Right lobe of liver (tissue), 4 donors: ENCODE results near the gene DIS3L2.

Experiments used
- POLR2A ChIP-seq: fragments of 450-650 bp; IDR thresholded peaks from one replicate; pipeline ENCODE4 v1.6.1; 2017; ENCODE audit warnings: antibody characterized with exemption, mild to moderate bottlenecking
- TF ChIP-seq, protein P1 (sequence below), 4 donors: fragments of 200-600 bp in 3 of 4; fragments of 450-650 bp in 1 of 4; IDR thresholded peaks; one replicate each; pipeline versions ENCODE4 v1.5.1 to v1.8.0; 2016 to 2022; ENCODE audit warnings: antibody characterized with exemption in 4 of 4, mild to moderate bottlenecking in 2 of 4
- donor health status: DM: no; HTN: no; CAD: no.
- donor health status: DM: no; HTN: no; CAD: no.
- donor health status: DM: no; HTN: yes; CAD: no.

DNA sequence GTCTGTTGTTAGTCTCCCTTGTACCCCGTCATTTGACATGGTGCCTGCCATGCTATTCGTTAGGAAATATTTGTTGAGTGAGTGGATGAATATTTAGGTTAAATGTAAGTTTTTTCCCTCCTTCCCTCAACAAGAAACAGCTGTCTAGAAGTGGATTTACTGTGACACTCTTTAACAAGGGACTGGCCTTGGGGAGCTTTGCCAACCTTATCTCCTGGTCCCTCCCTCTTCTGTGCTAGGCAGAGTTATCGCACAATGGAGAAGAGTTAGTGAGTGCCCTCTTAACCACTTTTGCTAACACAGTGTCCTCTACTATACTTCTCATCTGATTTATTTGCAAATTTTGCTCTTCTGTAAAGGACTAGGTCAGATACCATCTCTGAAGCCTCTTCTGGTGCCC is 61.2 kb downstream of the DIS3L2 start:
- TF ChIP-seq, protein P1, sequence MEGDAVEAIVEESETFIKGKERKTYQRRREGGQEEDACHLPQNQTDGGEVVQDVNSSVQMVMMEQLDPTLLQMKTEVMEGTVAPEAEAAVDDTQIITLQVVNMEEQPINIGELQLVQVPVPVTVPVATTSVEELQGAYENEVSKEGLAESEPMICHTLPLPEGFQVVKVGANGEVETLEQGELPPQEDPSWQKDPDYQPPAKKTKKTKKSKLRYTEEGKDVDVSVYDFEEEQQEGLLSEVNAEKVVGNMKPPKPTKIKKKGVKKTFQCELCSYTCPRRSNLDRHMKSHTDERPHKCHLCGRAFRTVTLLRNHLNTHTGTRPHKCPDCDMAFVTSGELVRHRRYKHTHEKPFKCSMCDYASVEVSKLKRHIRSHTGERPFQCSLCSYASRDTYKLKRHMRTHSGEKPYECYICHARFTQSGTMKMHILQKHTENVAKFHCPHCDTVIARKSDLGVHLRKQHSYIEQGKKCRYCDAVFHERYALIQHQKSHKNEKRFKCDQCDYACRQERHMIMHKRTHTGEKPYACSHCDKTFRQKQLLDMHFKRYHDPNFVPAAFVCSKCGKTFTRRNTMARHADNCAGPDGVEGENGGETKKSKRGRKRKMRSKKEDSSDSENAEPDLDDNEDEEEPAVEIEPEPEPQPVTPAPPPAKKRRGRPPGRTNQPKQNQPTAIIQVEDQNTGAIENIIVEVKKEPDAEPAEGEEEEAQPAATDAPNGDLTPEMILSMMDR (IDR thresholded peaks at IDR 0.05) = no peak
- TF ChIP-seq POLR2A = no peak
